ENCODE data around the gene CRACDL.

Gene CRACDL

GRCh38 chr2:98781822-98782221, 154.2 kb downstream of the CRACDL start:
- no peak overlapping the region for H3K4me3 ChIP-seq (ENCODE audit: low read depth, low read length)

- no peak overlapping the region for H3K4me3 ChIP-seq (ENCODE audit: low read depth, low read length)
Observed at GRCh38 chr2:98778741-98779483, 157.1 kb downstream of the CRACDL start.

GRCh38 chr2:98778151-98778550, 157.9 kb downstream of the CRACDL start:
- H3K4me3 ChIP-seq (ENCODE audit: low read depth, low read length) = no peak overlapping the region

DNA sequence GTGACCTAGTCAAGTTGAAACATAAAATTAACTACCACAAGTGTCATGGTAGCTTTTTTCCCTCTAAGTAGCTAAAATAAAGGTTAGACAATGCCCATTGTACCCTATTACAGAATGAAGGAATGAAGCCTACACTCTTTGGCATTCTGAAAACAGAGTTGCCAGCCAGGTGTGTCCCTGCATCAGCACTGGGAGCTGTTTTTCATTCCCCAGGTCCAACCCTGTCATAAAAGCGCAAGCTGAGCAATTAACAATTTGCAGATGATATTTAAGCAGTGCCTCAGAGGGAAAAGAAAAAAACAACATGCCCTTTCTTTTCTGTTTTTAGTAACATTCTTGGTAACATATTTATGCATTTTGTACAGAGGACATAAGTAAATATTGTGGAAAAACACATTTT, 158.3 kb downstream of the CRACDL start:
- no peak overlapping the region for H3K4me3 ChIP-seq (ENCODE audit: low read depth, low read length)

- H3K4me3 ChIP-seq (ENCODE audit: low read depth, low read length) = no peak overlapping the region
Observed at GRCh38 chr2:98777076-98777475, 158.9 kb downstream of the CRACDL start.

DNA sequence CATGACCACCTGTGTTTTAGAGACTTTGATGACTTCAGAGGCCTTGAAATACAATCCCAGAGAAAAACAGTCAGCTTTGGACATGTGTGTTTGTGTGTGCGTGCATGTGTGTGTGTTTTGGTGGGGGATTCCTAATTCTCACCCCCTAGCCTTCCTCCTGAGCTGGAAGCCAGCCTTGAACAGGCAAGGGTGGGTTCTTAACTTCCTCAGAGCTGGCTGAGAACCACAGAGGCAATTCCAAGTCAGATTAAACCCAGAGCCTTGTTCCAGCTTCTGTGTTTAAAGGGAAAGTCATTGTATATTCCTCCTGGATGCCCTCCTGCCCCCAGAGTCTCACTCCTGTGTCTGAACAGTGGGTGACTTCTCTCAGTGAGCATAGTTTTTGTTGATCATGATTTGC, 159.9 kb downstream of the CRACDL start:
- H3K4me3 ChIP-seq (ENCODE audit: low read depth, low read length) = no peak overlapping the region

GRCh38 chr2:98775146-98775986, 160.7 kb downstream of the CRACDL start:
- H3K4me3 ChIP-seq (ENCODE audit: low read depth, low read length) = no peak overlapping the region

GRCh38 chr2:98773907-98774306, 162.1 kb downstream of the CRACDL start:
- H3K4me3 ChIP-seq (ENCODE audit: low read depth, low read length) = no peak overlapping the region

DNA sequence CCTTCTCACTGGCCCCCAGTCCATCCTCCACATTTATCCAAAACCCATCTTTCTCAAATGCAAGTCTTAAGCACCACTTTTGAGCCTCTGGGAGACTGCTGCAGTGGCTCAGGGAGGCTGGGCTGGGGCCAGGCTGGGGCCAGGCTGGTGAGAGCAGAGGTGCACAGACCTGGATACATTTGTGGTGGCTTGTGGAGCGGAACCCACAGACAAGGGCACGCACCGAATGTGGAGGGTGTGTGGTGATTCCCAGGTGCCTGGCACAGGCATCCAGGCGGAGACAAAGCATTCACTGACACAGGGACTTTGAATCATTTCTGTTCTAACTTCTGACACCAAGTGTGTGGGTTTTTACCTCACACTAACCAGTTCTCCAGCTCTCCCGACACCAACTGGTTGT, 162.9 kb downstream of the CRACDL start:
- H3K4me3 ChIP-seq (ENCODE audit: low read depth, low read length) = no peak overlapping the region

DNA sequence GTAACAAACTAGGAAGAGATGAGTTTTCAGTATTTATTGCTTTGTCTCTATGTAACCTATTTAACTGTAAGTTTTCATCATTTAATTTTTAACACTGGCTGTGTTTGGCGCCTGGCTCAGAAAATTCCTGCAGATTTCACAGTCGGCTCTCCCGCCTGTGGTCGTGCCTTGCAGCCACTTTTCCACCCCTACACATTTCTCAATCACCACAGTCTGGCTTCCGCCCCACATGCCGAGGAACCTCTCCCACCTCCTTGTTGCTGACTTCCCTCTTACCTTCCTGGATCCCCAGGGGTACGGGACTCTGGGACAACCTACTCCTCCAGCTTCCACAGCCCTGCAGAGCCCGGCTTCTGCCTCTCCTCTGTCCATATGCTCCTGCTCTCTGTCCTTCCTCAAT, 163.5 kb downstream of the CRACDL start:
- H3K4me3 ChIP-seq (ENCODE audit: low read depth, low read length) = no peak overlapping the region

GRCh38 chr2:98771721-98772524, 164.1 kb downstream of the CRACDL start:
- H3K4me3 ChIP-seq (ENCODE audit: low read depth, low read length) = no peak overlapping the region

- no peak overlapping the region for H3K4me3 ChIP-seq (ENCODE audit: low read depth, low read length)
Observed at GRCh38 chr2:98771264-98771663, 164.8 kb downstream of the CRACDL start.

GRCh38 chr2:98769784-98770183, 166.2 kb downstream of the CRACDL start:
- H3K4me3 ChIP-seq (ENCODE audit: low read depth, low read length) = no peak overlapping the region

DNA sequence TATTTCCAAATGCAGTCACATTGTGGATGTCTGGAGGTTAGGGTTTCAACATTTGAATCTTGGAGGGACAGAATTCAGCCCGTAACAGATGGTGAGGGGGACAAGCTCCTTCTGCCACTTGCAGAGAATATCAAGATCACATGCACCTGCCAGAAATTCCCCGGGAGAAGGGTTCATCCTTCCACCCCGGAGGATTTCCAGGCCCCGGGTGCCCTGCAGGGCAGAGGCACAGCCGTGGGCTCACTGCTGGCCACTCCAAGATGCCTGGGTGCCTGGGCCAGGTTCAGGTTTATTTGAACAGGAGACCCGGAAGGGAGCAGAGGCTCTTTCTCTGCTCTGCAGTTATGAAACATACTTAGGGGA, 166.9 kb downstream of the CRACDL start:
- H3K4me3 ChIP-seq (ENCODE audit: low read depth, low read length) = no peak overlapping the region

DNA sequence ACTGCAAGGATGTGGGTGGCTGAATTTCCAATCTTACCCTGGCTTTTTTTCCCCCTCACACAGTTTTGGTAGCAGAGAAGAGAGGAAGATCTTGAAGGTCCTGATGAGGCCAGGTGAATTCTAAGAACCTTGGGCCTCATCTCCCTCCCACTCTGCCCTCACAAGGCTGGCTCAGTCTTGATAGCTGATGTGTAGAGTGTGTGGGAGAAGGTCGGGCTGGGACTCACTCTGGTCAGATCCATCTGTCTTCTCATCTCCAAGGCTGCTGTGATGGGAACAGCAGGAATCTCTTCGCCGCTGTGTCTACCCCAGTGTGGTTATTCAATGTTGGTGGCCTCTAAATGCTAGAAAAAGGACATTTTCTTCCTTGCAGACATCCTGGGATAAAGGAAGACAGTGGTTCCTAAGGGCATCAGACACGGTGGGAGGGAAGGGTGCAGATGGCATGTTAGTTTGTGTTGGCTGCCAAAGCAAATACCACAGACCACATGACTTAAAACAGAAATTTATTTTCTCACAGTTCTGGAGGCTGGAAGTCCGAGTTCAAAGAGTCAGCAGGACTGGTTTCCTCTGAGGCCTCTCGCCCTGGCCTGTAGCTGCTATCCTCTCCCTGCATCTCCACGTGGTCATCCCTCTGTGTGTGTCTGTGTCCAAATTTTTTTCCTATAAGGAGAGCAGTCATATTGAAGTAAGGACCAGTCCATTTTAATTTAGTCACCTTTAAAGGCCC, 167.5 kb downstream of the CRACDL start:
- H3K4me3 ChIP-seq (ENCODE audit: low read depth, low read length) = no peak overlapping the region

GRCh38 chr2:98764499-98764898, 171.5 kb downstream of the CRACDL start:
- no peak overlapping the region for H3K4me3 ChIP-seq (ENCODE audit: low read depth, low read length)

- no peak overlapping the region for H3K4me3 ChIP-seq (ENCODE audit: low read depth, low read length)
Observed at GRCh38 chr2:98763209-98763951, 172.6 kb downstream of the CRACDL start.

- no peak overlapping the region for H3K4me3 ChIP-seq (ENCODE audit: low read depth, low read length)
Observed at GRCh38 chr2:98761909-98762308, 174.1 kb downstream of the CRACDL start.

GRCh38 chr2:98761267-98761781, 174.7 kb downstream of the CRACDL start:
- H3K4me3 ChIP-seq (ENCODE audit: low read depth, low read length) = no peak overlapping the region
